ENCODE results near the gene C7orf33.

The C7orf33 gene

GRCh38 chr7:148615085-148615730 is 24.6 kb downstream of the C7orf33 start:
- Histone ChIP-seq H3K27me3 (ENCODE audit: control insufficient read depth, insufficient read depth, low read length) (no peaks in the 10 kb centered on the region), H3K27ac (ENCODE audit: low read length) (no peak overlapping the region), H3K36me3 (ENCODE audit: control insufficient read depth, low read depth, low read length) (no peaks in the 10 kb centered on the region), H3K9ac (ENCODE audit: low read length) (no peak overlapping the region), H3K4me3 (ENCODE audit: low read length) (no peak overlapping the region), H3K9me3 (ENCODE audit: control insufficient read depth, low read depth, low read length) (no peaks in the 10 kb centered on the region), H3K4me1 (ENCODE audit: control insufficient read depth, low read depth, low read length) (no peaks in the 10 kb centered on the region)

GRCh38 chr7:148620749-148621359 is 30.3 kb downstream of the C7orf33 start:
- no peak overlapping the region for H3K27ac ChIP-seq (ENCODE audit: low read length)
- H3K4me1 ChIP-seq (ENCODE audit: control insufficient read depth, low read depth, low read length), result peaks cover 9% of the 10 kb centered on the region
- H3K9me3 ChIP-seq (ENCODE audit: control insufficient read depth, low read depth, low read length), result no peaks in the 10 kb centered on the region
- no peak overlapping the region for H3K4me3 ChIP-seq (ENCODE audit: low read length)
- no peak overlapping the region for H3K9ac ChIP-seq (ENCODE audit: low read length)
- no peaks in the 10 kb centered on the region for H3K27me3 ChIP-seq (ENCODE audit: control insufficient read depth, insufficient read depth, low read length)
- H3K36me3 ChIP-seq (ENCODE audit: control insufficient read depth, low read depth, low read length), result no peaks in the 10 kb centered on the region

- Histone ChIP-seq H3K9me3 (ENCODE audit: control insufficient read depth, low read depth, low read length) (no peaks in the 10 kb centered on the region), H3K4me3 (ENCODE audit: low read length) (no peak overlapping the region), H3K27ac (ENCODE audit: low read length) (no peak overlapping the region), H3K27me3 (ENCODE audit: control insufficient read depth, insufficient read depth, low read length) (no peaks in the 10 kb centered on the region), H3K9ac (ENCODE audit: low read length) (no peak overlapping the region), H3K4me1 (ENCODE audit: control insufficient read depth, low read depth, low read length) (peaks cover 9% of the 10 kb centered on the region), H3K36me3 (ENCODE audit: control insufficient read depth, low read depth, low read length) (no peaks in the 10 kb centered on the region)
Observed at GRCh38 chr7:148621563-148621962, 31.0 kb downstream of the C7orf33 start.

GRCh38 chr7:148622887-148623585 is 32.5 kb downstream of the C7orf33 start:
- Histone ChIP-seq H3K27ac (ENCODE audit: low read length) (no peak overlapping the region), H3K27me3 (ENCODE audit: control insufficient read depth, insufficient read depth, low read length) (no peaks in the 10 kb centered on the region), H3K4me1 (ENCODE audit: control insufficient read depth, low read depth, low read length) (peaks cover 9% of the 10 kb centered on the region), H3K9me3 (ENCODE audit: control insufficient read depth, low read depth, low read length) (no peaks in the 10 kb centered on the region), H3K9ac (ENCODE audit: low read length) (no peak overlapping the region), H3K4me3 (ENCODE audit: low read length) (no peak overlapping the region), H3K36me3 (ENCODE audit: control insufficient read depth, low read depth, low read length) (no peaks in the 10 kb centered on the region)

GRCh38 chr7:148623586-148624282 is 33.2 kb downstream of the C7orf33 start:
- no peaks in the 10 kb centered on the region for H3K27me3 ChIP-seq (ENCODE audit: control insufficient read depth, insufficient read depth, low read length)
- H3K4me1 ChIP-seq (ENCODE audit: control insufficient read depth, low read depth, low read length), result peaks cover 9% of the 10 kb centered on the region
- no peak overlapping the region for H3K9ac ChIP-seq (ENCODE audit: low read length)
- no peaks in the 10 kb centered on the region for H3K36me3 ChIP-seq (ENCODE audit: control insufficient read depth, low read depth, low read length)
- H3K27ac ChIP-seq (ENCODE audit: low read length), result no peak overlapping the region
- no peaks in the 10 kb centered on the region for H3K9me3 ChIP-seq (ENCODE audit: control insufficient read depth, low read depth, low read length)
- H3K4me3 ChIP-seq (ENCODE audit: low read length), result no peak overlapping the region

- Histone ChIP-seq H3K4me1 (ENCODE audit: control insufficient read depth, low read depth, low read length) (peaks cover 9% of the 10 kb centered on the region), H3K9ac (ENCODE audit: low read length) (no peak overlapping the region), H3K27ac (ENCODE audit: low read length) (no peak overlapping the region), H3K9me3 (ENCODE audit: control insufficient read depth, low read depth, low read length) (no peaks in the 10 kb centered on the region), H3K27me3 (ENCODE audit: control insufficient read depth, insufficient read depth, low read length) (no peaks in the 10 kb centered on the region), H3K4me3 (ENCODE audit: low read length) (no peak overlapping the region), H3K36me3 (ENCODE audit: control insufficient read depth, low read depth, low read length) (no peaks in the 10 kb centered on the region)
Observed at GRCh38 chr7:148624735-148625134, 34.2 kb downstream of the C7orf33 start.

GRCh38 chr7:148625342-148625741 is 34.8 kb downstream of the C7orf33 start:
- no peak overlapping the region for H3K4me3 ChIP-seq (ENCODE audit: low read length)
- H3K4me1 ChIP-seq (ENCODE audit: control insufficient read depth, low read depth, low read length), result peaks cover 9% of the 10 kb centered on the region
- H3K27ac ChIP-seq (ENCODE audit: low read length), result no peak overlapping the region
- H3K9me3 ChIP-seq (ENCODE audit: control insufficient read depth, low read depth, low read length), result no peaks in the 10 kb centered on the region
- no peaks in the 10 kb centered on the region for H3K27me3 ChIP-seq (ENCODE audit: control insufficient read depth, insufficient read depth, low read length)
- no peak overlapping the region for H3K9ac ChIP-seq (ENCODE audit: low read length)
- H3K36me3 ChIP-seq (ENCODE audit: control insufficient read depth, low read depth, low read length), result no peaks in the 10 kb centered on the region

GRCh38 chr7:148626828-148627227 is 36.3 kb downstream of the C7orf33 start:
- no peak overlapping the region for H3K9ac ChIP-seq (ENCODE audit: low read length)
- no peak overlapping the region for H3K27ac ChIP-seq (ENCODE audit: low read length)
- no peaks in the 10 kb centered on the region for H3K9me3 ChIP-seq (ENCODE audit: control insufficient read depth, low read depth, low read length)
- no peak overlapping the region for H3K4me3 ChIP-seq (ENCODE audit: low read length)
- no peaks in the 10 kb centered on the region for H3K27me3 ChIP-seq (ENCODE audit: control insufficient read depth, insufficient read depth, low read length)
- H3K4me1 ChIP-seq (ENCODE audit: control insufficient read depth, low read depth, low read length), result no peaks in the 10 kb centered on the region
- no peaks in the 10 kb centered on the region for H3K36me3 ChIP-seq (ENCODE audit: control insufficient read depth, low read depth, low read length)

- Histone ChIP-seq H3K9ac (ENCODE audit: low read length) (no peak overlapping the region), H3K36me3 (ENCODE audit: control insufficient read depth, low read depth, low read length) (no peaks in the 10 kb centered on the region), H3K9me3 (ENCODE audit: control insufficient read depth, low read depth, low read length) (no peaks in the 10 kb centered on the region), H3K27me3 (ENCODE audit: control insufficient read depth, insufficient read depth, low read length) (no peaks in the 10 kb centered on the region), H3K4me1 (ENCODE audit: control insufficient read depth, low read depth, low read length) (no peaks in the 10 kb centered on the region), H3K4me3 (ENCODE audit: low read length) (no peak overlapping the region), H3K27ac (ENCODE audit: low read length) (no peak overlapping the region)
Observed at GRCh38 chr7:148628011-148628410, 37.4 kb downstream of the C7orf33 start.

- Histone ChIP-seq H3K9ac (ENCODE audit: low read length) (no peak overlapping the region), H3K27ac (ENCODE audit: low read length) (no peak overlapping the region), H3K4me3 (ENCODE audit: low read length) (no peak overlapping the region)
Observed at GRCh38 chr7:148630078-148630477, 39.5 kb downstream of the C7orf33 start.

GRCh38 chr7:148633761-148634160 is 43.2 kb downstream of the C7orf33 start:
- Histone ChIP-seq H3K9me3 (ENCODE audit: control insufficient read depth, low read depth, low read length) (no peaks in the 10 kb centered on the region), H3K27me3 (ENCODE audit: control insufficient read depth, insufficient read depth, low read length) (no peaks in the 10 kb centered on the region), H3K36me3 (ENCODE audit: control insufficient read depth, low read depth, low read length) (no peaks in the 10 kb centered on the region), H3K27ac (ENCODE audit: low read length) (no peak overlapping the region), H3K9ac (ENCODE audit: low read length) (no peak overlapping the region), H3K4me1 (ENCODE audit: control insufficient read depth, low read depth, low read length) (no peaks in the 10 kb centered on the region), H3K4me3 (ENCODE audit: low read length) (no peak overlapping the region)

More at GRCh38 chr7:148630078-148630477, 39.5 kb downstream of the C7orf33 start:
- Histone ChIP-seq H3K36me3 (ENCODE audit: control insufficient read depth, low read depth, low read length) (no peaks in the 10 kb centered on the region), H3K27me3 (ENCODE audit: control insufficient read depth, insufficient read depth, low read length) (no peaks in the 10 kb centered on the region), H3K9me3 (ENCODE audit: control insufficient read depth, low read depth, low read length) (no peaks in the 10 kb centered on the region), H3K4me1 (ENCODE audit: control insufficient read depth, low read depth, low read length) (no peaks in the 10 kb centered on the region)
